KG1 (cell line): ENCODE data around the gene USP49.
A peak's percentile ranks its signal among the peaks of the same experiment; 100 is the strongest.
"Not testable (repeated sequence)": the region's sequence is repeated elsewhere in the genome, so short reads cannot be mapped to it uniquely, and the experiment has no call there.

Experiments used
- DNase-seq: peaks from one replicate; lab custom pipeline; 2025; lab: John Stamatoyannopoulos, UW

Gene USP49

GRCh38 chr6:41779788-41780550, 115.2 kb downstream of the USP49 start, which contains the start of gene FRS3:
Gene FRS3 (minus strand): TSS chr6:41779900. CDS start chr6:41776987, 2,913 bp downstream.
- peak; percentile 94 for DNase-seq

DNA sequence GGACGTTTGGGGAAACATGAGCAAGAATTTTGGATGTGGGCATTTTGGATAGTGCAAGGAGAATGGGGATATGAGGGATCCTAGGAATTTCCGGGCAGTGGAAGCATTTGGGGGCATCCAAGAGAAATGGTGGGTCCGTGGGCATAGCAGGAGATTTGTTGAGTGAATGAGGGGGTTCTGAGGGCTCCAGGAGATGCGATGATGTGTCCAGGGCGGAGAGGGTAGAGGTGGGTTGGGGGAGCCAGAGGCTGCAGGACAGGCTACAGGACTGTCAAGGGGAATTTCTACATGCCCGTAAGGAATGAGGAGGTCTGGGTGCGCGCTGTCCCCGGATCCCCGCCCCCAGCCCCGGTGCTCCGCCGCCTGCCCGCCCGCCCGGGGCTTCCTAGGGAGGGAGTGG, 115.8 kb downstream of the USP49 start:
- DNase-seq = no peak

DNA sequence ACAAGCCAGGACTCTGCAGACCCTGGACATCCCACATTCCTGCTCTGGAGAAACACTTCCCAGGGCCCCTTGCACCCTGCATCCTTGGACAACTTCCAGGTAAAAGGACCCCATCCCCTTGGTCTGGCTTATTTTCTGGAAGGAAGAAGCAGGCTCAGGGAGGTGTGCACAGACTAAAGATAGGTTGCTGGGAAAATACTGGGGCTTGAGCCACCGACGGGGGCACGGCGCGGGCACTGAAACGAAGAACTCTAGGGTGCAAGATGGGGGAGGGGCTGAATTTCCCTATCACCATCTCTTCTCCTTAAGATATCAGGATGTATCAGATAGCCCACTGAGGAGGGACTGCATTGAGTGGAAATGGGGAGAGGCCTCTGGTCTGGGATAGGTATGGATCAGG, 116.3 kb downstream of the USP49 start:
- no peak for DNase-seq

GRCh38 chr6:41777551-41778285, 117.5 kb downstream of the USP49 start:
- no peak for DNase-seq

DNA sequence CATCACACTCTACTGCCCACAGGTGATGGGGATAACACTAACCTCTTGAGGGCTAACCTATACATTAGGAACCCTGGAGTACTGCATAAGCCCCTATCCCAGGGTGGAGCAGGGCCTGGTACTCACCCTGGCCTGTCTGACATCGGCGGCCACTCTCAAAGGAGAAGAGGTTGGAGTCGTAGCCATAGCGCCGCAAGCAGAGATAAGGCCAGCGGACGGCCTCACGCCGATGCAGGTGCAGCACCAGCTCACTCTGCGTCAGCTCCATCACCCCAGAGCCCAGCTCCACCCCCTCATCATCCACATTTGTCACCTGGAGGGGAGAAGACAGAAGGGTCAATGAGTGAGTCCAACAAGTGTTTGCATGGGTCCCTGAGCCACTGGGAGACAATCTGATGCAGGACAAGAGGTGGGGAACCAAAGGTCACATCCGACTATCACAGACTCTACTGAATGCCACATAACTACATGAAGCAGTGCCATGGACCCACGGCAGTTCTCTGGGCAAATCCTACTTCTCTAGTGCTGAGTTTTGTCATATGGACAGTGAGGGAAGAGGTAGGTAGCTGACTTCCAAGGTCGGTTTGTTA, 119.8 kb downstream of the USP49 start:
- no peak for DNase-seq

DNA sequence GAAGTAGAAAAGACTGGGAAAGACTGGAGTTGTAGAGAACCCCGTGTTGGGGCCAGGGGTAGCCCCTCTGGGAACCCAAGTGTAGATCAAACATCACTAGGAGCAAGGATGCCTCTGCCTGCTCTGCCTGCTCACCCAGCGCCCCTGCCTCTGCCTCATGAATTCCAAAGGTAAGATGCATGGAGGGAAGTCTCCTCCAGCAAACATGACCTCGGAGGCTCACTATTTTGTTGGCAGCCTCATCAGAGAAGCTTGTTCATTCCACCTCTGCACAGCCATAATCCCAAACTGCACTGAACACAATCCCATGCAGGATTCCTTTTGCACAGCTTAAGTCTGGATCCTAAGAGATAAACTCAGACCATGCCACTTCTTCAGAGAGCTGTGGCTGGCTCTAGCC, 120.3 kb downstream of the USP49 start:
- no peak for DNase-seq

DNA sequence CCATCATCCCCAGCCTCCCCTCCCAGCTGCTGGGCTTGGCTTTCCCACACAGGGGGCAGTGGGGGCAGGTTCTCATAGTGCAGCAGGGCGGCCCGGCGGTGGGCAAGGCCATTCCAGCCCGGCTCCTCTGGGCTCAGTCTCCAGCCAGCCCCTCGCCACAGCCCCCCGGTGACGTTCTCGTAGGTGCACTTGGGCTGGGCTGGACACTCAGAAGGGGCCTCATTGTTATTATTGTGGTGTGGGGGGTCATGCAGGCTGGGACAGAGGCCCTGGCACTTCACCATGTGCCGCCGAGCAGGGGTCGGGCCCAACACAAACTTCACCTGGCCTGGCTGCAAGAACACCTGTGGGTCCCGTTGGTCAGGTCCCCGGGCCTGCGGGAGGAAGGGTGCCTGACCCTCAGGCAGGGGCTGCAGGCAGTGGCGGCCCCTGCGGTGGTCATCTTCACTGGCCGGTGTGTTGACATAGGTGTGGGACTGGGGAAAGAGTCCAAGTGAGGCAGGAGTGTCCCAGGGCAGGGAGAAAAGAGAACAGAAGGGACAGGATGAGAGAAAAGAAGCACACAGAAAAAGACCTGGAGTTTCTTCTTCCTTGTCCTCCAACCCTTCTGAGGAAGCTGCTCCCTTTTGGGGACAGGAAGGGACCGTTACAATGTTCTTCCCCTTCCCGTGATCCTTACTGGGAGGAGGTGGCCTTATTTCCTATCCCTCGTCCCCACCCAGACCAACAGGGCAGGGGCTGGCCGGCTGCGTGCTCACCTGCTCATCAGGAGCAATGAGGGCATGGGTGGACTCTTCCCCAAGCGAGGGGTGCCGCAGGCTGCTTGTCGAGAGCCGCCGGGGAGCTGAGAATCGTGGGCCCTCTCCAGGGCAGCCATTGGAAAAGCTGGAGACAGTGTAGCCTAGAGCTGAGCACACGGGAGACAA, 123.9 kb downstream of the USP49 start:
- DNase-seq = no peak

DNA sequence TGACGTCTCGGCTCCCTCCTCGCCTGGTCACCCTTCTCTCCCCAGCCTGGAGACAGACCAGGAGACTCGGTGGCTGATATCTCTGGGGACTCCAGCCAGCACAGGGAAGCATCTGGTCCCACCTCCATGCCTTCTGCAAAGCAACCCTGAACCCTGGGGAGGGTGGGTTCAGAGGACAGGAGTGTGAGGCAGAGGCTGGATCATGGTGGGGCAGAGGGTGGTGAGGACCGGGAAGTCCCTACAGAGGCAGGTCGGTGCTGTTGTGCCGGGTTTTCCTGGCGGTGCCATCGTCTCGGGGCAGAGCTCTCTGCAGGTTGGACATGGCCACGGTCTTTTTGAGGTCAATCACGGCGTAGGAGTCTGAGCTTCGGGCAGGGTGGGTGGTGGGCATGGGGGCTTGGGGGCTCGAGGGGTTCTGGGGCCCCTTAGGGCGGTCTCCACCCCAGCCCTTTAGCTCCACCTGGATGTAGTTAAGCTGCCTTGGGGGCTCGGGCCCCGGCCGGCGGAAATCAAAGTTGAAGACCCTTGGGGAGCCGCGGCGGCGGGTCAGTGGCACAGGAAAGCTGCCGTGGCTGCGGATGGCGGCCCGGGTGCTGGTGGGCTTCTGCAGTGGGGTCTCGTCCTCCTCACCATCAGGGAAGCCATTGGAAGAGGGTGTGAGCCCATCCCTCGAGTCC, 124.7 kb downstream of the USP49 start:
- no peak for DNase-seq

GRCh38 chr6:41769376-41769775, 125.8 kb downstream of the USP49 start:
- no peak for DNase-seq

DNA sequence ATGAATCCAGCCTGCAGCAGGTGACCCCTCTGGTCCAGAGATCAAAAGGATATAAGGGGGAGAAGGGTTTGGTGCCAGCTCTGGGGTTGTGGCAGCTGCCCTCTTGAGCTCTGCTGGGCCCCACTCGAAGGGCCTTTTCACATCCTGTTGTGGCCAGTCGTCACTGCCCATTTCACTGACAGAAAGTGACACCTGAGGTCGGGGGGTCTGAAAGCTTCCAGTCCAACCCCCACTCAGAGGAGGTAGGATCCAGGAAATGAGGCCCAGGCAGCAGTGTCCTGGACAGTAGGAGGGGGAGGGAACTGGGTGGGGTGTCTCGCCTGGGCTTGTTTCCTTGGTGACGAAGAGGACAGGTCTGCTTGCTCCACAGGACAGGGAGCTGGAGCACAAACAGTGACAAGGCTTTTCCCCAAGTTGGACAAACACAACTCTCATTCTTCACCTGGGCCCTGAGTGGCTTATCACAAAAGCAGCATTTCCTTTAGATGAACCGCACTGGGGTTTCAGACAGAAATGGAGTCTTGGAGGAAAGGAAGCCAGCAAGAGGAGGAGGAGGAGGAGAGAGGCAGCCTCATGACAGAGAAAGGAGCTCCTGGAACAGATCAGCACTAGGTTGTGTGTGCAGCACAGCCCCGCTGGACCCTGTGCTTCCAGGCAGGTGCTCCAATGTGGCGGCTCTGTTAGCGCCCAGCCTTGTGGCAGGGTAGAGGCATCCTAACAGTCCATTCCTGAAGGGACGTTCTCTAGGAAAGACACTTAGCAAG, 126.4 kb downstream of the USP49 start:
- no peak for DNase-seq

DNA sequence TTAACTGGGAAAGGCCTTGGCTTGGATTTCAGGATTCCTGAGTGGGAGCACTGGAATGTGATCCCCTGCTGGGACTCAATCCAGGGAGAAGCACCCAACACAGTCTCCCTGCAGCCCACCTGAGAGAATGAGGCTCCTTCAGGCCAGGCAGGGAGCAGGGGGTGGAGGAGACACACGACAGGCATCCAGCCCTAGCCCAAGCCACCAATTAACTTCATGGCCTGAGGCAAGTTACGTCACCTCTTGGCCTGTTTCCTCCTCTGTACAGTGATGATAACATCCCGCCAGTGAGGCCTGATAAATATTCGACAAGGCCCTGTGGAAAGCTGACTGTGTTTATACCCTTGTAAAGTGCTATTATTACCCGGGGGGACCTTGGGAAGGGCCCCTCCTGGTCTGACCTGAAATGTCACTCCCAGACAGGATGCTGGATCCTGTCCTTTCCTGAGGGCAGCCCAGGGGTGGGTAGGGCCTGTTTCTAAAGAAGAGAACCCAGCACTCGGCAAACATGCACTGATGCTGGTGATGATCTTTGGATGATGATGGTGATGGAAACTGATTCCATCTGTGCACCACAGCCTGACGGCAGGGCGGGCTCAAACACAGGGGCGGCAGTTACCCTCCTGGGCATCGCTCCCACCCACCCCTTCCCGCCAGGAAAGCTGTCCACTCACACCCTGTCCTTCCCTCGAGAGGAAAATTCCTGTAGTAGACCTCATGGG, 127.9 kb downstream of the USP49 start:
- no peak for DNase-seq

GRCh38 chr6:41766043-41766664, 129.0 kb downstream of the USP49 start:
- not testable (repeated sequence) for DNase-seq

DNA sequence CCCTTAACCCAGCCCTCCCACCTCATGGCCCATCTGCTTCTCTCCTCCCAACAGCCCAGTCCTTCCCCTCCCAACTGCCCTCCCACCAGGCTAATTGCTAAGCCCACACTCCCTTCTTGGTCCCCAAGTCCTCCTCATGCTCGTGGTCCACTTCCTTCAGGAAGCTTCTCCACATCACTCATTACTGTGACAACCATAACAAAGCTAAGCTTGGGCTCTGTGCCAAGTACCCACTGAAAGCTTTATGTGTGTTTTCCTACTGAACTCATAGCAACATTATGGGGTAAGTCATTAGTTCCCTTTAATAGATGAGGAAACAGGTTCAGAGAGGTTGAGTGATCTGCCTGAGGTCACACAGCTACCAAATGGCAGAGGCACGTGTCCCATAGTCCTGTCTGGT, 131.7 kb downstream of the USP49 start:
- DNase-seq = no peak

DNA sequence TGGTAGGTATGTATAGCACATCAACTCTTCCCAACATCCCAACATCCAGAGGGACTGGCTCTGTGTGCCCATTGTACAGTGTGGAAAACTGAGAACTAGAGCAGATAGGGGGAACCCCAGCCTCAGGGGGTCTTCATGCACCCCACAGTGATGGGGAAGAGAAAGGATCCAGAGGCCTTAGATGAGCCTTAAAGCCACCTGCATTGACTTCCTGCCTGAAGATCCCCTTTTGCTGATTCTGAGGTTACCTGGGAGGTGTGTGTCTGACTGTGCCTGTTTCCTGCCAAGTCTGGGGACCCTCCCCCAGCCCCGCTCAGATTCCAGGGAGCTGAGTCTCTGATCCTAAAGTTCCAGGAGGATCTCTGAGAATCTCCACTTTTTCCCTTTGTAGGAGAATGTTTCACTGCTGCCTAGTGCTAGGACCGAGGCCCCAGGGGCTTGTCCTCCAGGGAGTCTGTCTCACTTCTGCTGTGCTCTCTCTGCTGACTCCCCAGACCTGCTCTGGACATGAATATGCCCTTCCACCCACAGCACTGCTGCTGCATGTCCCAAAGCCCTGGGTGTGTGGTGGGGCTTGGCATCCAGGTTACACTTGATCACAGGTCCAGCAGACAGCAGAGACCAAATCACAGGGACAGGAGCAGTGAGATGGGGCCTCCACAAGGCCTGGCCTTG, 135.1 kb downstream of the USP49 start:
- DNase-seq = no peak

- DNase-seq = no peak
These were observed 135.9 kb downstream of the USP49 start for GRCh38 chr6:41759106-41759904.

DNA sequence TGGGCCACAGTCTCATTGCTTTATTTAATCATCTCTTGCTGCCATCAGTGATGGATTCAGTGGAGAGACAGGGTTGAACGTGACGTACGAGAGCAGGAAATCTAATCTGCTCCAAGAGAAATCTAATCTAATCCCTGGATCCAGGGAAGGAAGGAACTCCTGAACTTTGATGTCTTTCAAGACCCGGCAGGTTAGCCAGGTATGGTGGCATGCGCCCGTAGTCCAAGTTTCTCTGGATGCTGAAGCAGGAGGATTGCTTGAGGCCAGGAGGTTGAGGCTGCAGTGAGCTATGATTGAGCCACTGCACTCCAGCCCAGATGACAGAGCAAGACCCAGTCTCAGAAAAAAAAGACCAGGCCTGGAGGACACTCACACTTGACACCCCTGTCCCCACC, 136.5 kb downstream of the USP49 start:
- DNase-seq = no peak

- DNase-seq = no peak
These were observed 137.1 kb downstream of the USP49 start for GRCh38 chr6:41757931-41758640.
